H1 (cell line): Measurements from ENCODE around the gene ACOX1. TPM values are rescaled to one million over a fixed set of nuclear protein-coding genes. Genes with fewer than 3 reads are reported as not detected.

ENCODE experiments used
- CTCF ChIA-PET: fragments of 300-600 bp; sonication (Branson Sonifier 250); formaldehyde crosslinking; loops from one replicate; lab custom pipeline; 2021; ENCODE audit not compliant: partially characterized antibody; lab: Charles Lee
- POLR2A ChIA-PET: fragments of 300-600 bp; sonication (Branson Sonifier 250); formaldehyde crosslinking; loops from one replicate; lab custom pipeline; 2021; ENCODE audit warnings: inconsistent platforms; ENCODE audit not compliant: partially characterized antibody; lab: Charles Lee
- DNase-seq, 2 experiments: peaks; one replicate each; pipeline versions ENCODE4 v3.0.0 to v3.0.0-alpha.2; 2010 to 2022; ENCODE audit warnings: low spot score in 2 of 2, low read depth in 1 of 2, mixed read lengths in 1 of 2
- FAIRE-seq: peaks from 2 replicates; lab custom pipeline; 2011; peaks lifted over from hg19 to GRCh38; lab: Jason Lieb, UNC
- H2AFZ ChIP-seq: 2 replicates; pipeline ENCODE4 v1.8.1; 2012; ENCODE audit warnings: low read length, inconsistent platforms
- H2AK5ac ChIP-seq: 2 replicates; pipeline ENCODE4 v1.6.1; 2013; ENCODE audit warnings: low read depth, low read length
- H2BK120ac ChIP-seq: replicated peaks from 2 replicates; pipeline ENCODE3; 2013; ENCODE audit warnings: low read depth, low read length, inconsistent platforms
- H2BK12ac ChIP-seq: 2 replicates; pipeline ENCODE4 v1.6.1; 2013; ENCODE audit warnings: low read depth, low read length
- H2BK15ac ChIP-seq: 2 replicates; pipeline ENCODE4 v1.6.1; 2013; ENCODE audit warnings: low read length
- H2BK20ac ChIP-seq: 2 replicates; pipeline ENCODE4 v1.6.1; 2013; ENCODE audit warnings: low read length
- H2BK5ac ChIP-seq: 2 replicates; pipeline ENCODE4 v1.6.1; 2013; ENCODE audit warnings: low read depth, low read length
- H3K14ac ChIP-seq: 2 replicates; pipeline ENCODE4 v1.6.1; 2013; ENCODE audit warnings: inconsistent platforms; ENCODE audit not compliant: insufficient read length
- H3K18ac ChIP-seq: 2 replicates; pipeline ENCODE4 v1.6.1; 2013; ENCODE audit warnings: low read length; ENCODE audit errors: extremely low read depth
- H3K23ac ChIP-seq: 2 replicates; pipeline ENCODE4 v1.6.1; 2013; ENCODE audit warnings: inconsistent platforms; ENCODE audit not compliant: insufficient read length
- H3K23me2 ChIP-seq: 2 replicates; pipeline ENCODE4 v1.6.1; 2013; ENCODE audit warnings: low read depth, low read length
- H3K27ac ChIP-seq: 2 replicates; pipeline ENCODE4 v1.6.1; 2011; ENCODE audit warnings: low read depth, low read length, inconsistent platforms
- H3K27me3 ChIP-seq, 4 experiments: replicated peaks in 1 of 4; 1 replicate in 1 of 4; 2 replicates in 3 of 4; pipeline versions ENCODE4 v1.6.1 to v1.8.1; 2011 to 2013; ENCODE audit warnings: low read length in 3 of 4, mild to moderate bottlenecking in 3 of 4, inconsistent platforms in 2 of 4, mixed read lengths in 2 of 4, moderate library complexity in 1 of 4; ENCODE audit not compliant: control insufficient read depth in 3 of 4, insufficient read depth in 3 of 4; ENCODE audit errors: extremely low read depth in 1 of 4
- H3K36me3 ChIP-seq, 4 experiments: 2 replicates each; pipeline versions ENCODE4 v1.6.1 to v1.8.1; 2011 to 2013; ENCODE audit warnings: mild to moderate bottlenecking in 4 of 4, low read length in 3 of 4, moderate library complexity in 2 of 4, control low read depth in 1 of 4, inconsistent platforms in 1 of 4; ENCODE audit not compliant: insufficient read depth in 4 of 4, control insufficient read depth in 2 of 4
- H3K4ac ChIP-seq: replicated peaks from 2 replicates; pipeline ENCODE3; 2013; ENCODE audit warnings: low read length, low read depth, mixed read lengths, inconsistent platforms; ENCODE audit not compliant: insufficient read length
- H3K4me1 ChIP-seq, 4 experiments: replicated peaks in 1 of 4; 1 replicate in 1 of 4; 2 replicates in 3 of 4; pipeline versions ENCODE4 v1.6.1 to v1.8.1; 2011 to 2013; ENCODE audit warnings: low read length in 3 of 4, inconsistent platforms in 2 of 4, mixed read lengths in 1 of 4; ENCODE audit not compliant: insufficient read depth in 4 of 4, control insufficient read depth in 3 of 4
- H3K4me2 ChIP-seq, 2 experiments: 2 replicates each; pipeline versions ENCODE4 v1.6.1 to v1.8.1; 2011 to 2013; ENCODE audit warnings: low read depth in 2 of 2, low read length in 2 of 2, control low read depth in 1 of 2, inconsistent platforms in 1 of 2, mild to moderate bottlenecking in 1 of 2; ENCODE audit not compliant: insufficient read depth in 1 of 2
- H3K4me3 ChIP-seq, 4 experiments: fragments of 200-600, 300-600 bp in 1 of 4; sonication (generic), shearing (Covaris generic), sonication (Bioruptor Twin) in 1 of 4; 2 replicates each; pipeline versions ENCODE4 v1.5.1 to v1.8.1; 2011 to 2016; ENCODE audit warnings: low read length in 4 of 4, low read depth in 3 of 4, control low read depth in 2 of 4, inconsistent platforms in 2 of 4, mild to moderate bottlenecking in 2 of 4, mixed read lengths in 1 of 4, moderate library complexity in 1 of 4; ENCODE audit not compliant: insufficient read depth in 2 of 4; ENCODE audit errors: extremely low read depth in 1 of 4
- H3K56ac ChIP-seq: replicated peaks from 2 replicates; pipeline ENCODE3; 2013; ENCODE audit warnings: low read depth, mild to moderate bottlenecking, mixed read lengths, low read length, inconsistent platforms; ENCODE audit not compliant: insufficient read length
- H3K79me1 ChIP-seq: 2 replicates; pipeline ENCODE4 v1.6.1; 2013; ENCODE audit warnings: low read depth, low read length, control low read depth
- H3K79me2 ChIP-seq, 2 experiments: 2 replicates each; pipeline versions ENCODE4 v1.6.1 to v1.8.1; 2012 to 2013; ENCODE audit warnings: low read length in 2 of 2, mild to moderate bottlenecking in 2 of 2, inconsistent platforms in 1 of 2; ENCODE audit not compliant: insufficient read depth in 2 of 2, control insufficient read depth in 1 of 2
- H3K9ac ChIP-seq, 4 experiments: replicated peaks in 1 of 4; 1 replicate in 1 of 4; 2 replicates in 3 of 4; pipeline versions ENCODE4 v1.6.1 to v1.8.1; 2011 to 2013; ENCODE audit warnings: low read depth in 3 of 4, low read length in 3 of 4, control low read depth in 2 of 4, mild to moderate bottlenecking in 2 of 4, moderate library complexity in 2 of 4, inconsistent platforms in 1 of 4; ENCODE audit errors: extremely low read depth in 1 of 4
- H3K9me3 ChIP-seq, 2 experiments: 2 replicates each; pipeline versions ENCODE4 v1.6.1 to v1.8.1; 2012 to 2013; ENCODE audit warnings: mild to moderate bottlenecking in 2 of 2, moderate library complexity in 2 of 2, control low read depth in 1 of 2, inconsistent platforms in 1 of 2, low read depth in 1 of 2, low read length in 1 of 2, mixed read lengths in 1 of 2; ENCODE audit not compliant: insufficient read depth in 2 of 2
- H4K20me1 ChIP-seq, 2 experiments: replicated peaks in 1 of 2; 2 replicates each; pipeline versions ENCODE3 to v1.8.1; 2011 to 2013; ENCODE audit warnings: inconsistent platforms in 2 of 2, low read length in 2 of 2, mild to moderate bottlenecking in 1 of 2; ENCODE audit not compliant: insufficient read depth in 2 of 2, control insufficient read depth in 1 of 2
- H4K5ac ChIP-seq: 2 replicates; pipeline ENCODE4 v1.6.1; 2013; ENCODE audit warnings: low read length, low read depth, mixed read lengths, inconsistent platforms; ENCODE audit not compliant: insufficient read length
- H4K8ac ChIP-seq: 2 replicates; pipeline ENCODE4 v1.8.0; 2013; ENCODE audit warnings: mild to moderate bottlenecking, moderate library complexity, low read length, inconsistent platforms; ENCODE audit not compliant: insufficient read depth; ENCODE audit errors: extremely low read depth
- H4K91ac ChIP-seq: replicated peaks from 2 replicates; pipeline ENCODE3; 2013; ENCODE audit warnings: low read length, mixed read lengths, inconsistent platforms; ENCODE audit not compliant: insufficient read length
- CEBPB ChIP-seq: IDR thresholded peaks from 2 replicates; pipeline ENCODE4 v1.6.1; 2012; ENCODE audit warnings: low read depth, low read length
- CREB1 ChIP-seq: IDR thresholded peaks from 2 replicates; pipeline ENCODE4 v1.6.1; 2012; ENCODE audit warnings: inconsistent platforms
- SP4 ChIP-seq: IDR thresholded peaks from 2 replicates; pipeline ENCODE4 v1.6.1; 2012; ENCODE audit warnings: low read length, inconsistent platforms
- TCF12 ChIP-seq: IDR thresholded peaks from 2 replicates; pipeline ENCODE4 v1.6.1; 2011; ENCODE audit warnings: low read depth, mild to moderate bottlenecking, low read length
- WGBS, 2 experiments: shearing (Covaris generic) in 1 of 2; methylation state at CpG; one replicate each; pipeline versions ENCODE4 v1.1.6 to v1.1.7; 2013 to 2015; ENCODE audit warnings: low lambda C conversion rate in 2 of 2, mixed read lengths in 2 of 2, inconsistent platforms in 1 of 2, low coverage in 1 of 2, missing lambda C conversion rate in 1 of 2; ENCODE audit not compliant: insufficient replicate concordance in 2 of 2, insufficient coverage in 1 of 2, insufficient read length in 1 of 2; ENCODE audit errors: extremely low coverage in 1 of 2, missing lambda C conversion rate in 1 of 2; 5-methylcytosine and 5-hydroxymethylcytosine counted together
- polyA plus RNA-seq, 7 experiments: library from polyadenylated mRNA; depleted of rRNA in 3 of 7; stranded (reverse) in 5 of 7; unstranded in 2 of 7; fragments of >200 nt in 5 of 7; fragments of 200-250 nt in 2 of 7; gene quantifications; 1 replicate in 5 of 7; 2 replicates in 1 of 7; 4 replicates in 1 of 7; pipeline versions ENCODE4 v1.2.1 to v1.2.3, GENCODE V29; 2011 to 2013; ENCODE audit warnings: missing spikeins in 2 of 7, mixed read lengths in 2 of 7
- total RNA-seq: library from RNA; stranded (reverse); fragmentation: NEBNext Ultra II Directional; extraction: Animal tissue kit (Norgen Biotek cat#: 25700); gene quantifications from 2 replicates; pipeline ENCODE4 v1.2.1, GENCODE V29; 2021

The ACOX1 gene
- total and polyA plus RNA-seq, 2 of the 8 experiments (the other 6 are each of a cell fraction or from before 2014, with no cell fraction given), result 10.5 to 30.4 TPM

GRCh38 chr17:76014925-76015261 is 35.9 kb upstream of the ACOX1 start:
- H3K9me3 ChIP-seq, result no peaks in the 10 kb centered on the region; a peak in 1 of 4 replicates
- FAIRE-seq (no peak), DNase-seq (no peak)
- H3K23ac ChIP-seq, result no peak overlapping the region
- peak overlapping the region; percentile 78 for H3K18ac ChIP-seq
- no peak overlapping the region for H4K5ac ChIP-seq
- no peak overlapping the region for H2AK5ac ChIP-seq
- H4K8ac ChIP-seq, result no peak overlapping the region
- no peak overlapping the region for H4K91ac ChIP-seq
- no peak overlapping the region for H2BK12ac ChIP-seq
- no peak overlapping the region for H2BK15ac ChIP-seq
- H3K79me2 ChIP-seq, result no peaks in the 10 kb centered on the region
- ChIA-PET POLR2A (interaction anchor here (0.6 to 2.0 kb wide), 5 partner anchors 8 to 718 kb away, joined by 3 to 9 read pairs (median 5); partner anchors contain the start of gene ZACN), CTCF (interaction anchor here (0.6 to 32.0 kb wide), 34 partner anchors 13 to 269 kb away, joined by 3 to 885 read pairs (median 5); partner anchors contain the start of genes CDK3, EVPL, MRPL38 and TRIM47)
- H3K4ac ChIP-seq, result no peak overlapping the region
- no peaks in the 10 kb centered on the region for H3K79me1 ChIP-seq
- H3K36me3 ChIP-seq, result no peaks in the 10 kb centered on the region
- no peaks in the 10 kb centered on the region; a peak in 1 of 7 replicates for H3K27me3 ChIP-seq
- H2BK120ac ChIP-seq, result no peak overlapping the region
- H3K56ac ChIP-seq, result no peak overlapping the region
- H2BK5ac ChIP-seq, result no peak overlapping the region
- H3K14ac ChIP-seq, result no peak overlapping the region
- H2BK20ac ChIP-seq, result no peak overlapping the region; the same call in 1 of the 2 replicates
- H2AFZ ChIP-seq, result no peak overlapping the region
- H4K20me1 ChIP-seq, result no peaks in the 10 kb centered on the region
- TF ChIP-seq SP4 (no peak), CEBPB (no peak), TCF12 (no peak), CREB1 (no peak)
- H3K27ac ChIP-seq, result no peak overlapping the region
- no peaks in the 10 kb centered on the region for H3K23me2 ChIP-seq
- H3K4me3 ChIP-seq, result no peak overlapping the region
- H3K9ac ChIP-seq, result no peak overlapping the region
- WGBS, 2 experiments, result 96% methylated on average over 11 of the region's 26 CpGs; no CpG with 5 or more reads in 1 of the 2 experiments
- H3K4me1 ChIP-seq, result peaks cover 0 to 2% (median under 1%) of the 10 kb centered on the region in 4 experiments; a peak in 3 of 7 replicates
- no peak overlapping the region for H3K4me2 ChIP-seq
